Loucy (cell line): ENCODE results near the gene NKAPL.

Source experiments
- H2AFZ ChIP-seq: fragments of 200-600 bp; sonication (generic); 2 replicates; pipeline ENCODE4 v1.6.0; 2016; ENCODE audit warnings: antibody characterized with exemption, mild to moderate bottlenecking, low read length, moderate library complexity
- H3F3A ChIP-seq: fragments of 200-600 bp; 2 replicates; pipeline ENCODE4 v1.6.0; 2016; ENCODE audit warnings: antibody characterized with exemption, low read depth, mild to moderate bottlenecking
- H3K27me3 ChIP-seq: fragments of 200-600 bp; sonication (generic); 2 replicates; pipeline ENCODE4 v1.6.1; 2014; ENCODE audit warnings: low read length, mild to moderate bottlenecking; ENCODE audit not compliant: insufficient read depth, poor library complexity, severe bottlenecking
- H3K36me3 ChIP-seq: fragments of 200-600 bp; sonication (generic); 2 replicates; pipeline ENCODE4 v1.6.1; 2016; ENCODE audit warnings: low read length; ENCODE audit not compliant: insufficient read depth
- H3K4me1 ChIP-seq: fragments of 200-600 bp; sonication (generic); 2 replicates; pipeline ENCODE4 v1.5.1; 2014; ENCODE audit warnings: low read length, mild to moderate bottlenecking; ENCODE audit not compliant: insufficient read depth, poor library complexity, severe bottlenecking
- H3K4me2 ChIP-seq: fragments of 200-600 bp; sonication (generic); 2 replicates; pipeline ENCODE4 v1.6.0; 2014; ENCODE audit warnings: antibody characterized with exemption, low read length, low read depth, mild to moderate bottlenecking; ENCODE audit not compliant: poor library complexity, severe bottlenecking
- H3K4me3 ChIP-seq: fragments of 200-600 bp; sonication (generic); 2 replicates; pipeline ENCODE4 v1.5.1; 2014; ENCODE audit warnings: low read length, mild to moderate bottlenecking, mixed read lengths; ENCODE audit not compliant: poor library complexity, severe bottlenecking
- H3K79me2 ChIP-seq: fragments of 200-600 bp; sonication (generic); 2 replicates; pipeline ENCODE4 v1.6.1; 2014; ENCODE audit warnings: low read length; ENCODE audit not compliant: insufficient read depth
- H3K9ac ChIP-seq: fragments of 200-600 bp; sonication (generic); 2 replicates; pipeline ENCODE4 v1.6.0; 2014; ENCODE audit warnings: mild to moderate bottlenecking, low read depth, low read length, moderate library complexity; ENCODE audit not compliant: poor library complexity, severe bottlenecking
- H3K9me2 ChIP-seq: fragments of 200-600 bp; sonication (generic); replicated peaks from 2 replicates; pipeline ENCODE4 v1.6.1; 2016; ENCODE audit warnings: low read depth, low read length, mixed read lengths
- H3K9me3 ChIP-seq: fragments of 200-600 bp; sonication (generic); 2 replicates; pipeline ENCODE4 v1.6.1; 2014; ENCODE audit warnings: mild to moderate bottlenecking, antibody characterized with exemption, low read length, low read depth; ENCODE audit not compliant: insufficient read depth
- H4K20me1 ChIP-seq: fragments of 200-600 bp; sonication (generic); 2 replicates; pipeline ENCODE4 v1.6.0; 2014; ENCODE audit warnings: antibody characterized with exemption, low read length, mild to moderate bottlenecking; ENCODE audit not compliant: insufficient read depth, poor library complexity, severe bottlenecking
- CTCF ChIP-seq: fragments of 200-600 bp; sonication (generic); conservative IDR thresholded peaks from 2 replicates; pipeline ENCODE4 v1.5.1; 2014; ENCODE audit warnings: mild to moderate bottlenecking, antibody characterized with exemption, low read length
- EZH2phosphoT487 ChIP-seq: fragments of 200-600 bp; IDR thresholded peaks from 2 replicates; pipeline ENCODE4 v1.6.1; 2018; ENCODE audit warnings: antibody characterized with exemption, mild to moderate bottlenecking, moderate library complexity, borderline replicate concordance

NKAPL gene

GRCh38 chr6:28266962-28267694 lies 8.0 kb downstream of the NKAPL start, which contains the start of gene ZSCAN26:
Gene ZSCAN26, plus strand, starts transcription at chr6:28267143. Its CDS starts 4,777 bp downstream, at chr6:28271920.
- H3K4me3 ChIP-seq = peak within 1 kb of the TSS; percentile 80
- H3K79me2 ChIP-seq = peaks cover 23% of the 10 kb centered on the region
- no peaks in the 10 kb centered on the region for H3F3A ChIP-seq
- TF ChIP-seq EZH2phosphoT487 (no peak), CTCF (no peak)
- peak within 1 kb of the TSS; percentile 91 for H3K4me2 ChIP-seq
- H3K4me1 ChIP-seq = peaks cover 33% of the 10 kb centered on the region
- no peaks in the 10 kb centered on the region for H3K27me3 ChIP-seq
- no peaks in the 10 kb centered on the region for H3K9me2 ChIP-seq
- H4K20me1 ChIP-seq = no peaks in the 10 kb centered on the region
- H3K9ac ChIP-seq = peak within 1 kb of the TSS; percentile 80
- peak within 1 kb of the TSS; percentile 93 for H2AFZ ChIP-seq
- H3K36me3 ChIP-seq = peaks cover 5% of the 10 kb centered on the region; the same call in 1 of the 2 replicates
- no peaks in the 10 kb centered on the region for H3K9me3 ChIP-seq

GRCh38 chr6:28267695-28268059 lies 8.6 kb downstream of the NKAPL start:
- Histone ChIP-seq H3K27me3 (no peaks in the 10 kb centered on the region), H3K4me2 (peak overlapping the region; percentile 91), H3K9me2 (no peaks in the 10 kb centered on the region), H2AFZ (peak overlapping the region; percentile 93; the same call in 1 of the 2 replicates), H3F3A (no peaks in the 10 kb centered on the region), H3K9ac (peak overlapping the region; percentile 80), H3K9me3 (no peaks in the 10 kb centered on the region), H3K36me3 (peaks cover 11% of the 10 kb centered on the region; the same call in 1 of the 2 replicates), H3K4me1 (peaks cover 33% of the 10 kb centered on the region), H3K79me2 (peaks cover 23% of the 10 kb centered on the region), H3K4me3 (peak overlapping the region; percentile 80), H4K20me1 (no peaks in the 10 kb centered on the region)
- no peak for TF ChIP-seq CTCF
- TF ChIP-seq EZH2phosphoT487 = no peak

- Histone ChIP-seq H3K4me1 (peaks cover 24% of the 10 kb centered on the region), H3K9me2 (no peaks in the 10 kb centered on the region), H3K27me3 (no peaks in the 10 kb centered on the region), H3K9ac (no peak overlapping the region), H3F3A (no peaks in the 10 kb centered on the region), H3K36me3 (peaks cover 20% of the 10 kb centered on the region; the same call in 1 of the 2 replicates), H3K79me2 (peaks cover 23% of the 10 kb centered on the region), H2AFZ (no peak overlapping the region), H3K4me3 (peak overlapping the region; percentile 45), H3K9me3 (no peaks in the 10 kb centered on the region), H4K20me1 (no peaks in the 10 kb centered on the region), H3K4me2 (peak overlapping the region; percentile 57)
- TF ChIP-seq EZH2phosphoT487 (no peak), CTCF (no peak)
Observed at GRCh38 chr6:28269492-28269891, 10.4 kb downstream of the NKAPL start.
